GM21381 (cell line): ENCODE data around the gene SURF4.
A peak's percentile ranks its signal among the peaks of the same experiment; 100 is the strongest.

ENCODE experiments used
- ATAC-seq: cut with Tn5 transposase; IDR thresholded peaks from one replicate; pipeline ENCODE4 v1.9.1; 2021; ENCODE audit warnings: mild to moderate bottlenecking, moderate library complexity; ENCODE audit not compliant: unreplicated experiment

Gene SURF4

DNA sequence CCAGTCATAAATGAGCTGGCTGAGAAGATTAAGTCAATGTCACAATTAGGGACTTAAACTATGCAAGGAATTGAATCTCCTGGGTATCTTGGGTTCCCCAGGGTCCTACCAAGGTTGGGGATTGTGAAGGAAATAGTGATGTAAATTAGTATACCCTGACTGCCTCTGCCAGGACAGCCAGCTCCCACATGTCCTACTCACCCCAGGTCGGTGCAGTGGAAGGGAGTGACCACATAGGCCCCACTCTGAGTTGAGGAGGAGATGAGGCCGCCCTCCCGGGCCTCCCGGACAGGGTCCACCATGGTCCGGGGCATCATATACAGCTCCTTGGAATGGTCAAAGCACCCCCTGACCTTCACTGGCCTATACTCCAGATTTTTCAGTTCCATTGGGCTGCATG, 22.3 kb downstream of the SURF4 start:
- no peak for ATAC-seq

DNA sequence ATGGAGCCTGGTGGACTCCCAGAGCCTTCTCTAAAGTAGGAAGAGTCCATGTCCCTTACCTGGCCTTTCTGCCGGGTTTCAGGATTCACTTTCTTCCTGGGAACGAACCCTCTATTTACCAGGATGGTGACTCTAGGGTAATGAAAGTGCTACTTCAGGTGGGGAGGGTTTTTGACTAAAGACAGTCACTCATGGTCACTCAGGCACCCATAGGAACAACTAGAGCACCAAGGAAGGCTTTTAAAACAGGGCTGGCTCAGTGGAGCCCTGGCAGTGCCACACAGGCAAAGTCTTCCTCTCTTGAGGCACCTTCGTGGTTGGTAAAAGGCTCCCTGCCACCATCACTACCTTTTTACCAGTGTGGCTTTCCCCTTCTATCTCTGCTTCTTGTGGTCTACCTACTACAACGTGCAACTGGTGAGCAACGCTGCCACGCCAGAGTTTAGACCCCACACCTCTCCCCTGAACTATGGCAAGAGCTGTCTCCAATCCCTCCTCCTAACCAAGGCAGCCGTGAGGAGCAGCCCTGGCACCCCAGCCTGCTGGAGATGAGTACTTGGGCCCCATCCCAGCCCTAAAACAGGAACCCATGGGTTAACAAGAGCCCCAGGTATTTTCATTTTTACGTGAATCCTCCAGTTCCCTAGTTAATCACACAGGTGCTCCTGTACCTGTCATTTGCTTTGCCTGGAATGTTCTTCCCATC, 23.1 kb downstream of the SURF4 start:
- no peak for ATAC-seq

DNA sequence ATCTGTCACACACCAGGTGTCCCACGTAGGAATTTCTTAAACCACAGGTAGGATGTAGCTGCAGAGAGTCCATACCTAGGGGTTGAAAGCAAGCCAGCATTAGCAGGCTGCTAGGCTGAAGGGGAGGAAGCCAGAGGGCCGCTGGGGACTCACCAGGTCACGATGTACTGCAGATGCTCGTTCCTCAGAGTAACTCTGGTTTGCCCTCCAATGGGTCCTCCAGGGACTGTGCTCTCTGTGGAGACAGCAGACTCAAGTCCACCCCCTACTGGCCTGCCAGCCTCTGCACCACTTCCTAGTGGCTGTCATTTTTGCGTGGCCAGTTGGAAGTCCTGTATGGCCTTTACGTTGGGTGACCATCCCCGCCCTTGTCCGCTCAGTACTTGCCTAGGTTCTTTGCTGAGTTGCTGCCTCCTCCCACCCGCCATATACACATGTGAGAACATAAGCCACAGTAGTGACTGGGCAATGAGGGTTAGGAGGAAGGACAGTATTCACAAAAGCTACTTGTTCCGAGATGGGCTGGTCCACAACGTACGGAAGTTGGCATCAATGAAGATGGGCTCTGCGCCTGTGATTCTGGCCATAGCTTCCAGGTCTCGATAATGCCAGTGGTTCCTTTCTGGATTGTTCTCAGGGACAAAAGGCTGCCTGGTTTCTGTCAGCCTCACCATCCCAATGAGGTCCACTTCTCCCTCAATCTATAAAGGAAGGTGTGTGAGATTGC, 23.8 kb downstream of the SURF4 start:
- no peak for ATAC-seq

DNA sequence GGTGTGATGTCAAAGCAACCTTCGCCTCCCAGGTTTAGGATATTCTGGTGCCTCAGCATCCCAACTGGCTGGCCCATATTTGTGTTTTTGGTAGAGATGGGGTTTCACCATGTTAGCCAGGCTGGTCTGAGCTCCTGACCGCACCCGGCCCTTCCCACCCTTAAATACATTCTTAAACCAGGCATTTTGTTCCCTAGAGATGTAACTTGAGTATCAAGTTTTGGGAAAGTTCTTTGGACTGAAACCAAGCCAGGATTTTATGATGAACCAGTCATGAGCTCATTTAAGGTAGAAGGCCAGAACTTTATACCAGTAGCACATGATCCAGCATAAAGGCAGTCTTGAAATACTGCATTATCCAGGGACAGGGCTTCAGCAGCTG, 24.3 kb downstream of the SURF4 start:
- no peak for ATAC-seq

DNA sequence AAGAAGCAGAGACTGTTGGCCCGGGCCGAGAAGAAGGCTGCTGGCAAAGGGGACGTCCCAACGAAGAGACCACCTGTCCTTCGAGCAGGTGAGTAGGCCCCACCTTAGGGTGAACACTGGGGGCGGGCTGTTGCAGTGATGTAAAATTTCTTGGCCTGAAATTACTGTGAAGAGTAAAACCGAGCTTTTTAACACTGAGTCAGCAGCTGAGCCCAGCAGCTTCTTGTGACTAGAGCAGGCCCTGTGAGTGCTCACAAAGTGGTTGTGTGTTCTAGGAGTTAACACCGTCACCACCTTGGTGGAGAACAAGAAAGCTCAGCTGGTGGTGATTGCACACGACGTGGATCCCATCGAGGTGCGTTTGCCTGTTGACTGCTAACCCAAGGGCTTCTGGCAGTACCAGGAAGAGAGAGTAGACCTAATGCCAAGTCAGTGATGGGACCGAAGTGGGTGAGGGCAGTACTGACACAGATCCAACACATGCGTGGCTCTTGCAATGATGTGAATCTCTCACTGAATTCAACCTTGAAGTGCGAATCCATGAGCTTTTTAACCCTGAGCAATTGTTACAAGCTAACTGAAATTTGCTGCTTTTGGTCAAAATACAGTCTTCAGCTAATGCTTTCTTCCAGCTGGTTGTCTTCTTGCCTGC, 25.8 kb downstream of the SURF4 start:
- no peak for ATAC-seq

DNA sequence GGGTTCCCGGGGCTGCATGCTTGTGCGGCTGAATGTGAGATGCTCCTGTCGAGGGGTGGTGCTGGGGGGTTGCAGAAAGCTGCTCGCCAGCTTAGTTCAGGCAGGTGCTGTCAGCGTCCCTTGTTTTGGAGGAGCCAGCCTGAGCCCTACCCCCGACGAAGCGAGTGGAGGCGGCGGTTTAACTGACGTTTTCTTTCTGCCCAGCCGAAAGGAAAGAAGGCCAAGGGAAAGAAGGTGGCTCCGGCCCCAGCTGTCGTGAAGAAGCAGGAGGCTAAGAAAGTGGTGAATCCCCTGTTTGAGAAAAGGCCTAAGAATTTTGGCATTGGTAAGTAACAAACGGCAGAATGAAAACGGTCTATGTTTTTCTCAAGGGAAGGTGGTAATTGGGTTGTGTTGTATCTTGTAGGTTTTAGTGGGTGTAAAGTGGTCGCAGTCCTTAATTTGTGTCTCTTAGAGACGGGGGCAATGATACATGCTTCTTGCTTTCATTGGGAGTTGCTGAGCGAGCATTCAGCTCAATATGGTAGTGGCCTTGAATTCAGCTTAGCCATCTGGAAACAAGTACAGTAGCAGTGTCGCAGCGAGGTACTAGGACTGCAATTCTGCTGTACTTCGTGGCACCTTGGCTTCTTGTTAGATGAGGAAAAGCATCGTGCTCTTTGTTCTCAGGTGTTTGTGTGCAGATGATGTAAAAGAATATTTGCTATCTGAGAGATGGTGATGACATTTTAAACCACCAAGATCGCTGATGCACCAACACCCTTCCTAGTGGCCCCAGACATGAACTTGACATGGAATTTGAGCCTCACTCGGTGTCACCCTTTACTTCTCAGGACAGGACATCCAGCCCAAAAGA, 26.9 kb downstream of the SURF4 start:
- no peak for ATAC-seq

DNA sequence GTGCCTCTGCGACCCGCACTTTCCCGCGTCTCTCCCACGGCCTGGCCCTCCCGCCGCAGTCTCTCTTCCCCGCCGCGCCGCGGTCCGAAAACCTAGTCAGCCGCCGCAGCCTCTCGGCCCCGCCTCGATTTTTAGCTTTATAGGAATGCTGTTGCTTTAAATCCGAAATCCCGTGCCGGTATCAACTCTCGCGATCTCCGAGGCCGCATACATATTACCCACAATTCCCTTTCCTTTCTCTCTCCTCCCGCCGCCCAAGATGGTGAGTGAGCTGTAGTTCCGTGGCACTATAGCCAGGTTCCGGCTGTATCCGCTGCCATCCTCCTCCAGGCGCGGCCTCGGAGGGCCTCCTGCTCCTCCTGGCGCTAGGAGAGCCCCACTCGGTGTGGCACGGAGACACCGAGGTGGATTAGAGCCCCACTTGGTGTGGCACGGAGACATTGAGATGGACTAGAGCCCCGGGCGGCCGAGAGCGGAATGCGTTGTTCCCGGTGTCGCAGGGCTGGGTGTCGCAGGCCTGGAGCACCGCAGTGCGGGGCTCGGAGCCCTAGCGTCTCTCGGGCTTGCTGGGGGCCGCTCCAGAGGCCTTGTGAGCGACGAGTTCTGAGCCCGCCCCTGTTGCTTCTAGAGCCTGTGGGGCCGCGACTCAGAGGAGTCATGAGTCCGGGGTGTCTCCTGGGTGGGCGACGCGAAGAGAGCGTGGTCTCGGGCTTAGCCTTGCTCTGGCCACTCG, 27.7 kb downstream of the SURF4 start, which contains the start of the genes MED22 and RPL7A:
Gene MED22 (minus strand): TSS at position 147 of the 733 bp plus-strand sequence. CDS start 1,469 bp downstream, outside the sequence.
Gene RPL7A (plus strand): TSS at position 234 of the 733 bp plus-strand sequence. CDS start 26 bp downstream, at position 260.
- ATAC-seq = peak; percentile 65

DNA sequence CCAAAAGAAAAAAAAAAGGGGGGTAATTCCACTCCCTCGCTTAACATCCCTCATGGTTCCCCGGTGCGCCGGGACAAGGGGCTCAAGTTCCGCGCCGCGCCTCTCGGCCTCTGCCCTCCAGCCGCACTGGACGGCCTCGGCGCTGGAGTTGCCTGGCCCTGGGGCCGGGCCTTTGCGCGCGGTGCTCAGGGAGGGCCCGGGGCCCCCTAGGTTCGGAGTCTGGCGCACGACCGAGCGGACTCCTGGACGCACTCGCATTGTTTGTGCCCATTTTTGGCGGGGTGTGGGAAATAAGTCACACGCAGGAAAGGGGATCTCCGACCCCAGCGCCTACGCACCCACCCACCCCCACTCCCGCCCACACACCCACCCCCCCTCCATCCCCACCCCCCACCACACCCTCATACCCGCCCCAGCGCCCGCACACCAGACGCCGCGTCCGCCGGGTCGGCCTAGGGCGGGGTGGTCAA, 28.3 kb downstream of the SURF4 start:
- peak; percentile 36 for ATAC-seq

DNA sequence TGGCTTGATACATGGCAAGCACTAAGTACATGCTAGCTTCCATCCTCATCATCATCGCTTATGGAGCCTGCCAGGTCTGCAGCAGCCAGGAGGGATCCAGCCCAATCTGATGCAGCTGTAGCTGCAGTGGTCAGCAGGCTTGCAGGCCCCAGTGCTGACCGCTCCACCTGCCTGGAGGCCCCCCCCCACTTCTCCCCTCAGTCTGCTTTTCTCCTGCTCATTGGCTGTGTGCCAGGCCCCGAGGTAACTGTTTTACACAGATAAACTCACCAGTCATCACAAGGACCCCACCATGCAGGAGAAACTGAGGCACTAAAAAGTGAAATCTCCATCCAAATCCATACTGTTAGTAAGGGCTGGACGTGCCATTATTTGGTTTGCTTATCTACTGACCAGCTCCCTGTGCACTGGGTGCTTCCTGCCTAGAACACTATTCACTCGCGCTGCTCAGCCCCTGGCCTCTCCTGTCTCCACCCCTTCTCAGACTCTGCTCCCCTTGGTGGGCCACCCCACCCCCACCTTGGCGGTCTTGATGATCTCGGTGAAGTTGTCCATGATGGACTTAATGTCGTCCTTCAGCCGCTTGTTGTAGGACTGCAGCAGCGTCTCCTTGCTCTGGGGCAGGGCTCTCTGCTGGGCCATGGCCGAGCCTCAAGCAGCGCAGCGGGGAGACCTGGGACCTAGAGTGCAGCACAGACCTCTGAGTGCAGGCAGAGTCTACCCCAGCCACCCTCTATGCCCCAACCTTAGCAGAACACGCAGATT, 29.7 kb downstream of the SURF4 start:
- ATAC-seq = no peak

DNA sequence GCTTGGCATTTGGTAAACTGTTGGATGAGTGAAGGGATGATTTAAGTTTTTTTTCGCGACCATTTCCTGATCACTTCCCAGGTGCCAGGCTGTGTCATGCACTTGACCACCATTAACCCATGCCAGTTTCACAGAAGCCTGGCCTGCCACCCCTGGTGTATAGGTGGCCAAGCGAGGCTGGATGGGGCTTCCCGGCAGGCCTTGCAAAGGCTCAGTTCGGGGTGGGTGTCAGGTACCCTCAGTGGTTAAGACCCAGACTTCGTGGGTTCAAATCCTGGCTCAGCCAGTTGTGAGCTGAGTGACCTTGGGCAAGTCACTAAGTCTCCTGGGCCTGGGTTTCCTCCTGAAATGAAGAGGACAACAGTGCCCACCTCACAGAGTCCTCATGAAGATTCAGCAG, 30.3 kb downstream of the SURF4 start:
- no peak for ATAC-seq

DNA sequence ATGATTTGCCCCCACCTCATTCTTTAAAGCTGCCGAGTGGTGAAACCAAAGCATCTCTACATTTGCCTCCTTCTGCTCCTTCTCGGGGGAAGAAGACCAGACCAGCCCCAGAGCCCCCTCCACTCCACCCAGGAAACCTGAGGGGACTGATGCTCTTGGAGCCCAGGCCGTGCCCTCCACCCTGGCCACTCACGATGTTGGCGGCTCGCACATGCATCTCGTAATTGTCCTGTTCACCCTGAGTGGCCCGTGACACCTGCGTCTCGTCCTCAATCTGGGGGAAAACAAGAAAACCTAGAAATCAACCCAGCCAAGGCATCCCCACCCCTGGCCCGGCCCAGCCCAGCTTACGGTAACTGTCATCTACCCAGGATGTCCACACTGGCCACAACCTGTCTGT, 30.9 kb downstream of the SURF4 start:
- ATAC-seq = no peak

DNA sequence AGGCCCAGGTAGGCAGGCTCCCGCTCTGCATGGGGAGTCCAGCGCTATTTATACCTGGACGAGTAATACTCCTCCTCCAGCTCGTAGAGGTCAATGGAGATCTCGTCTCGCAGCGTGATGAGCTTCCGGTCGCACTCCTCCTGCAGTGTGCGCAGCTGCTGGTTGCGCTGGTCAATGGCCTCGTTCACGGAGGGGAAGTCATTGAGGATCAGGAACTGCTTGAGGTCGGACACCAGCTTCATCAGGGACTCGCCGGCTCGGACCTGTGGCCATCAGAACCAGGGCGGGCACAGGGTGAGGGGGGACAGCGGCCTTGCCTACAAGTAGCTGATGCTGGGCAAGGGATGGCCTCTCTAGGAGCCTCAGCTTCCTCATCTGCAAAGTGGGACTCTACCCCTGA, 31.8 kb downstream of the SURF4 start:
- ATAC-seq = no peak

DNA sequence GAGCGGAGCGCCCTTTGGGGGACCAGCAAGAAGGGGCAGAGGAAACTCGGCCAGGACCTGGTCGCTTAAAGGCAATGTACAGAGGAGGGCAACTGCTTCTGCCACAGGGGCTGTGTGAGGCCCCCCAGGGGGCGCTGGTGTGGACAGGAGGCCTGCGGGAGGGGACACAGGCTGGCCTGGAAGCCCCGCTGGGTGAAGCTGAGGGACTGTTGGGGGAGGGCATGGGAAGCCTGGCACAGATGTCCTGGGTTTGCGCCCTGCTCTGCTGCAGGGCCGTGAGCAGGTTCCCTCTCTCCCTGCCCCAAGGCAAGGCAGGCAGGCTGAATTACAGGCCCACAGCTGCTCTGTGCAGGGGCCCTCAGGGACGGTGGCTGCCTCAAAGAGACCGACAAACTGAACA, 33.3 kb downstream of the SURF4 start:
- ATAC-seq = no peak

DNA sequence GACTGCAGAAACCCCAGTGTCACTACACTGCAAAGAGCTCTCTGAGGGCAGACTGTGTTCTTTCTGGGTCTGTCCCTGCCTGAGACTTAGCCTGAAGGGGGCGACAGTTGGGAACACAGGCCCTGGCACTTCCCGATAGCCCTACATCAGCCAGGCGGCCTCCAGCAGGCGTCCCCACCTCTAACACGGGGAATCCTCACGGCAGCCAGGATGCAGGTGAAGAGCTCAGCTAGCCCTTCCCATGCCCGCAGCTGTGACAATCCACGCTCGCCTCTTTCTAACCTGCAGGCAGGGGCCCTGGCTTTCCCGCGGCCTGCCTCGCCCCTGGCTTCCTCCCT, 33.8 kb downstream of the SURF4 start:
- ATAC-seq = no peak

DNA sequence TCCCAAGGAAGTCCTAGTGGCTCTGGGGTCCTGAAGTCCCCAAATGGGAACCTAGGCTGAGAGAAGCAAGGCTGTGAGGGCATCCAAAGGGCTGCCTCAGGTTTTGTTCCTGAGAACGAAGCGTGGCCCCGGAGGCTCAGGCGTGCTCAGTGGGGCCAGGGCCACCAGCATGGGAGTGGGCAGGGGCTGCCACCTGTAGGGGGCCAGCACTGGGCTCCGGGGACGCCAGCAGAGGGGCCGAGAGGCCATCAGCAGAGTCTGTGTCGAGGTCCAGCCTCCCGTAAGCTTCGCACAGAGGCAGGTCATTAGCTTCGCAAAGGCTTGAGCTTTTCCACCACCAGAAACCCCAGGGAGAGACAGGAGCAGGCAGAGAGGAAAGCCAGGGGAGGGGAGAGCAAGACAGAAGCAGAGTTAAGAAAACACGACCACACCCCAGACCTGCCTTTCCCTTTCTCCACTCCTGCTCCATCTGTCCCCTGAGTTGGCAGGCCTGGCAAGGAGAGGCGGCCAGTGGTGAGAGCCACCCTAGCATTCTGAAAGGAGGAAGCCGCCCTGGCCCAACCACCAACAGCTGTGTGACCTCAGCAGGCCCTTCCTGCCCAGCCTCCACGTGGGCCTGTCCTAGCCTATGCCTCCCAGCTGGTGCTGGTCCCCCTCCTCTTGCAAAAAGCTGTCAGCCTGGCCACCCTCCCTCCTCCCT, 34.3 kb downstream of the SURF4 start:
- ATAC-seq = no peak

DNA sequence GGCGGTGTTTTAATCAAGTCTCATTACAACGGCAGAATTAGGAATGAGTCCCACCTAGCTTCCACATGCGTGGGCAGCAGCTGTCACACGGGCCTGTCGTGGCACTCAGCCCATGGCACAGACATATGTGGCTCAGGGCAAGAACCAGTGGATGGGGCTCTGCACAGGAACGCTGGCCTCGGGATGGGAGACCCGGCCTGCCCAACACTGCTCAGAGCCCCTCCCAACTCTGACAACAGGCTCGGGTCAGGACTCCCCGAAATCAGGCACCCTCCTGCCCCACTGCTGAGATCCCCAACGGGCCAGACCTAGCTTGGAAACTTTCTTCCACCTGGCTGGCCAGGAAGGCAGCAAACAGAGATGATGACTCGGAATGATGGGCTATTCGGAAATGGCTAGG, 34.9 kb downstream of the SURF4 start:
- ATAC-seq = no peak

DNA sequence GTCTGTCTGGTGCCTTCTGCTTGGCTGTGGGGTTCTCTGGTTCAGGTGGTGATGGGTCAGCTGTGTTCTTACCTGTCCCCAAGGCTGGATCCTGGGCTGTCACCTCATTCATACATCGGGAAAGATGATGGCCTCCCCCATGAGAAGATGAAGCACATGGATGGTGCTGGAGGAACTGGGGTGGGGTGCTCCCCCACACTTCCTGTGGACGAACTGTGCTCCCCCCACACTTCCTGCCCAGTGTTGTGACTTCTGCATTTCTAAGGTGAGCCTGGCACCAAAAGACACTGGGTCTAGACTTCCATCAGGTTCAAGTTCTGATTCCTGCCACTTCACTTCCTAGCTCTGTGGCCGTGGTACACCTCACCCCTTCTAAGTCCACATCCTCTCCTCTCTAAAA, 35.6 kb downstream of the SURF4 start:
- ATAC-seq = no peak

DNA sequence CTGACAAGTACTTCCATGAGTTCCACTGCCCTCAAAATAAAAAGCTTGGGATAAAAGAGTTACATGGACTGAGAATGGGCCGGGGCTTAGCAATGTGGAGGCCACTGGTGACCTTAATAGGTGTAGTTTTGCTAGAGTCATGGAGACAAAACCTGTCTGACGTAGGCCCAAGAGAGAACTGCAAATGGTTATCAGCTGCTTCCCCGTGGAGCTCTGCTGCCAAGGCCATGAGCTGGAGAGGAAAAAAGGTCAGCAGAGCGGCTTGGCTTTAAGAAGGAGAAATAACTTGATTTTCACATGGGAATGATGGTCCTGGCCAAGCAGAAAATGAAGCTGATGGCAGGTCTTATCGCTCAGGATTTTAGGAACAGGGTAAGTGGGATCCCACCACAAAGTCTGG, 36.2 kb downstream of the SURF4 start:
- ATAC-seq = no peak
